NT2/D1 (cell line): ENCODE measurements around the gene MAMDC4.
"Not testable (repeated sequence)": the region's sequence is repeated elsewhere in the genome, so short reads cannot be mapped to it uniquely, and the experiment has no call there.

ENCODE experiments used
- DNase-seq: peaks from one replicate; pipeline ENCODE4 v3.0.0-alpha.2; 2011; ENCODE audit warnings: low read depth, low spot score
- H3K27me3 ChIP-seq: 2 replicates; pipeline ENCODE4 v1.6.0; 2011; ENCODE audit warnings: mild to moderate bottlenecking; ENCODE audit not compliant: insufficient read length, insufficient read depth
- H3K36me3 ChIP-seq: 2 replicates; pipeline ENCODE4 v1.6.1; 2011; ENCODE audit warnings: mild to moderate bottlenecking, low read length, mixed read lengths; ENCODE audit not compliant: insufficient read depth, insufficient read length
- H3K4me1 ChIP-seq: 2 replicates; pipeline ENCODE4 v1.5.1; 2011; ENCODE audit not compliant: insufficient read depth, insufficient read length
- H3K4me3 ChIP-seq: 2 replicates; pipeline ENCODE4 v1.5.1; 2011; ENCODE audit warnings: low read depth; ENCODE audit not compliant: insufficient read length
- H3K9ac ChIP-seq: 2 replicates; pipeline ENCODE4 v1.6.0; 2011; ENCODE audit warnings: low read depth; ENCODE audit not compliant: insufficient read length
- H3K9me3 ChIP-seq: 2 replicates; pipeline ENCODE4 v1.5.1; 2011; ENCODE audit warnings: mild to moderate bottlenecking, low read length; ENCODE audit not compliant: insufficient read depth
- SUZ12 ChIP-seq: IDR thresholded peaks from 2 replicates; pipeline ENCODE4 v1.6.1; 2011; ENCODE audit not compliant: insufficient read length, insufficient read depth; ENCODE audit errors: extremely low read depth
- YY1 ChIP-seq: IDR thresholded peaks from 2 replicates; pipeline ENCODE4 v1.6.1; 2011; ENCODE audit not compliant: insufficient read length, insufficient read depth
- ZNF274 ChIP-seq: IDR thresholded peaks from 2 replicates; pipeline ENCODE4 v1.6.1; 2011; ENCODE audit warnings: mild to moderate bottlenecking, low read depth, low read length

Gene MAMDC4

DNA sequence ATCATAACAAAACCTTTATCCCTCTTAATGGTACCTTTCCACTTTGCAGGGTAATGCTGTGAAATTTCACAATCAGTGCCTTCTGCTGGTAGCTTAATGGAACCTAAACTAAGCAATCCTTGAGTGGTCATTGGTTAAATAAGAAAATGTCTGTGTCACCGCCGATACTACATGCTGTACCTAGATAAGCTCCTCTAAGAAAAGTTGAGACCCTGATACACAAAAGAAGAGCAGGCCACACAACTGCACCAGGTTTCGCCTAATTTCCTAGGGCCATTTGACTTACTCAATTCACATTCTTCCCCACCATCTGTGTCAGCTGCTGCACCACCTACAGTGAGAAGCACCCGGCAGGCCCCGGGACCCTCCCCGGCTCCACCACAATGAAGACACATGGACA, 23.0 kb downstream of the MAMDC4 start:
- Histone ChIP-seq H3K9ac (no peak overlapping the region), H3K27me3 (no peaks in the 10 kb centered on the region), H3K4me1 (no peaks in the 10 kb centered on the region), H3K36me3 (no peaks in the 10 kb centered on the region), H3K4me3 (no peak overlapping the region), H3K9me3 (peaks cover 43% of the 10 kb centered on the region)
- TF ChIP-seq ZNF274 (no peak), YY1 (no peak), SUZ12 (no peak)
- no peak for DNase-seq

DNA sequence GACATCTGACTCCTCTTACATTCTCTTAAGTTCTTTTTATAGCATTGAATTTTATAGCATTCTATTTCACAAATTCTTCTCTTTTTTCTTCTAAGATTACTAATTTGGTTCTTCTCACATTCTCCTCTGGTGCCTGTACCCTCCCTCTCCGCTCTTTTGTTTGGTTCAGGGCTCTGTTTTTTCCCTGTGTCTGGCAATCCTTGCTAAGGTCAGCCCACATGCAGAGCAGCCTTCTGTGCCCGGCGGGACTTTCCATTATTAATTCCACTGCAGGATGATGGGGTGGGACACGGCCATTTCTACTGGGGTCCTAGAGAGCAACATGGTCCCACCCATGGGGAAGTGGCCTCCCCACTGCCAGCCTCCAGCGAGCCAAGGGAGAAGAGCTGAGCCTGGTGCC, 24.3 kb downstream of the MAMDC4 start:
- Histone ChIP-seq H3K9ac (no peak overlapping the region), H3K9me3 (peaks cover 30% of the 10 kb centered on the region), H3K4me1 (peaks cover 8% of the 10 kb centered on the region), H3K27me3 (no peaks in the 10 kb centered on the region), H3K36me3 (no peaks in the 10 kb centered on the region), H3K4me3 (no peak overlapping the region)
- DNase-seq, result no peak
- TF ChIP-seq ZNF274, result no peak
- TF ChIP-seq YY1, result no peak
- no peak for TF ChIP-seq SUZ12

DNA sequence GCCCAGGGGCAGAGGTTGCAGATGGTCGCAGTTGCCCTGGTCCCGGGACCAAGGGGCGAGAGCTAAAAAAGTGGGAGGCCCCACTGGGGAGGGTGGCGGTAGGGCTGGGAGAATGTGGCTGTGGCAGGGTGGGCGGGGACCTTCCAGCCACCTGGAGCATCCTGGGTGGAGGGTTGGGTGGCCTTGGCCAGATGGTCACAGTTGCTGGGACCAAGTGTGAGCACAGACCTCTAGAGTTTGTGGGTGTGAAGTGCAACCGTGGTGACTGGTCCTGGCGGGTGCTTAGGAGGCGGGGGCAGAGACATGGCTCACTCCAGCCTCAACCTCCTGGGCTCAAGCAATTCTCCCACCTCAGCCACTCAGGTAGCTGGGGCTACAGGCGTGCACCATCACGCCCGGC, 28.5 kb downstream of the MAMDC4 start:
- DNase-seq, result no peak
- TF ChIP-seq SUZ12 (no peak), ZNF274 (no peak), YY1 (no peak)
- Histone ChIP-seq H3K4me1 (peaks cover 23% of the 10 kb centered on the region), H3K36me3 (peaks cover 9% of the 10 kb centered on the region), H3K27me3 (no peaks in the 10 kb centered on the region), H3K9me3 (no peaks in the 10 kb centered on the region), H3K4me3 (no peak overlapping the region), H3K9ac (no peak overlapping the region)

DNA sequence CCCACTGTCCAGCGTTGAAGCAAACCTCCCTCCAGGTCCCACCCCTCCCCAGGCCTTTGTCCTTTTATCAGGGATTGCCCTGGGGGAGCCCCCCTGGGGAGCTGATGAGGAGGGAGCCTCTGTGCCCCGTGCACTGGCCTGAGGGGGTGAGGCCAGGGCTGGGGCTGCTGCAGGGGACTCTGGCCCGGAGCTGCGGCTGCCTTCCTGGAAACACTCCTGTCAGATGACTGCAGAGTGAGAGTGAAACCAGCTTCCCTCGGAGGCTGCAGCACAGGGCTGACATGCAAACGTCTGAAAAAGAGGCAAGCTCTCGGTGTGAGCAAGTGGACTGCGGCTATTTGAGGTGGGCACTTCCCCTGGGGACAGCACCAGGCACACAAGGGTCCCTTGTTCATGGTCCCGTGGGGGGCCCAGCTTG, 29.6 kb downstream of the MAMDC4 start:
- H3K9ac ChIP-seq, result peak overlapping the region; percentile 69
- no peak for DNase-seq

DNA sequence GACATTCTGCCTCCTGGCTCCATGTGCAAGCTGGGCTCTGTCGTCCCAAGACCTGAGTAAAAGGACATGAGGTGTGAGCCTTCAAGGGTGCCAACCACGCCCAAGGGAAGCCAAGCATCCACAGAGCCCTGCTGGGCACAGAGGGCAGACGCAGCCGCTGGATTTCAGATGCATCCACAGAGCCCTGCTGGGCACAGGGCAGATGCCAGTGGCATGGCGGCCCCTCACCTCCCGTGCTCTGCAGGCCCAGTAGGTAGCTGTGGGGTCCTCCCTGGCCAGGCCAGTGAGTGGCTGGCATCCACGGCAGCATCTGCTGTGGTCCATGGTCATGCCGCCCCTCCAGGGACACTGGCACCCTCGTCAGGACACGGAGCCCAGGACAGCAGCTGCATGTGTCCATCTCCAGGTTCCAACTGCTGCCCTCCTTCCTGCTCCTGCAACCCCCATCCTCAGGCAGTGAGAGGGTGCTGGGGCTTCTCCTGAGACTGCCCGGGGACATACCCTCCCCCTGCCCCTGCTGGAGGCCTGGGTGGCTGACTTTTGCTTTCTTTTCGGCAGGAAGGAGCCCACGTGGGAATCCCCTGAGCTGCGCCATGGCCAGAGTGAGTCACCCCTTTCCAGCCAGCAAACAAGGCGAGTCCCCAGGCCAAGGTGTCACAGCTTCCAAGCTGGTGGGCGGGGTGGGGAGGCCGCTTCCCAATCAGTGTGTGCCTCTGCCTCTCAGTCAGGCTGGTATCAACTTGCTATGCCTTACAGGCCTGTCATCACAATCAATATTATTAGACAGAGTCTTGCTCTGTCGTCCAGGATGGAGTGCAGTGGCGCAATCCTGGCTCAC, 30.2 kb downstream of the MAMDC4 start:
- Histone ChIP-seq H3K4me1 (peaks cover 23% of the 10 kb centered on the region), H3K9ac (peak overlapping the region; percentile 69), H3K9me3 (no peaks in the 10 kb centered on the region), H3K27me3 (no peaks in the 10 kb centered on the region), H3K4me3 (no peak overlapping the region), H3K36me3 (peaks cover 9% of the 10 kb centered on the region)
- TF ChIP-seq SUZ12 (no peak), YY1 (no peak), ZNF274 (no peak)
- DNase-seq, result no peak

More for the DNA sequence above, 29.6 kb downstream of the MAMDC4 start:
- Histone ChIP-seq H3K9me3 (no peaks in the 10 kb centered on the region), H3K36me3 (peaks cover 9% of the 10 kb centered on the region), H3K27me3 (no peaks in the 10 kb centered on the region), H3K4me1 (peaks cover 23% of the 10 kb centered on the region), H3K4me3 (no peak overlapping the region)
- TF ChIP-seq YY1 (no peak), ZNF274 (no peak), SUZ12 (no peak)

DNA sequence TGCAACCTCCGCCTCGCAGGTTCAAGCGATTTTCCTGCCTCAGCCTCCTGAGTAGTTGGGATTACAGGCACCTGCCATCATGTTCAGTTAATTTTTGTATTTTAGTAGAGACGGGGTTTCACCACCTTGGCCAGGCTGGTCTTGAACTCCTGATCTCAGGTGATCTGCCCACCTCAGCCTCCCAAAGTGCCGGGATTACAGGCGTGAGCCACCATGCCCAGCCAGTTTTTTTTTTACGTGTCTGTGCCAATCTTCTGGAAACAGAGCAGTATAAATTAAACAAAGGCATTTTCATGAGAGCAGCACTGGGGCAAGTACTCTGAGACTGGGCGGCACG, 30.8 kb downstream of the MAMDC4 start:
- not testable (repeated sequence) for H3K27me3 ChIP-seq, H3K4me3 ChIP-seq, H3K9me3 ChIP-seq, DNase-seq, H3K36me3 ChIP-seq, H3K9ac ChIP-seq
- peaks cover 25% of the 10 kb centered on the region for H3K4me1 ChIP-seq

DNA sequence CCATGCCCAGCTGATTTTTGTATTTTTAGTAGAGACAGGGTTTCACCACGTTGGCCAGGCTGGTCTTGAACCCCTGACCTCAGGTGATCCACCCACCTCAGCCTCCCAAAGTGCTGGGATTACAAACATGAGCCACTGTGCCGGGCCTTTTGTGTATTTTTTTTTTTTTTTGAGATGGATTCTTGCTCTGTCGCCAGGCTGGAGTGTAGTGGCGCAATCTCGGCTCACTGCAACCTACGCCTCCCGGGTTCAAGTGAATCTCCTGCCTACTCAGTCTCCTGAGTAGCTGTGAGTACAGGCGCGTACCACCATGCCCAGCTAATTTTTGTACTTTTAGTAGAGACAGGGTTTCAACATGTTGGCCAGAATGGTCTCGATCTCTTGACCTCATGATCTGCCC, 31.5 kb downstream of the MAMDC4 start:
- DNase-seq, H3K27me3 ChIP-seq, H3K9ac ChIP-seq, H3K4me3 ChIP-seq, H3K9me3 ChIP-seq: not testable (repeated sequence)
- Histone ChIP-seq H3K36me3 (peaks cover 15% of the 10 kb centered on the region), H3K4me1 (peaks cover 25% of the 10 kb centered on the region)
